Heart left ventricle (tissue), 16 donors: ENCODE results near the gene GFPT1. TPM values are rescaled to one million over a fixed set of nuclear protein-coding genes. Genes with fewer than 3 reads are reported as not detected.

Experiments
- ATAC-seq, 4 donors: fragments of 200-7000 bp; cut with Tn5 transposase; one replicate each; pipeline ENCODE4 v1.9.1; 2020 to 2022; ENCODE audit warnings: moderate library complexity in 4 of 4, mild to moderate bottlenecking in 3 of 4, moderate number of reproducible peaks in 1 of 4
- DNase-seq, 5 donors: peaks; one replicate each; pipeline ENCODE4 v3.0.0-alpha.2; 2020
- H3K27ac ChIP-seq, 12 donors: fragments of 200-600 bp; sonication (generic) in 4 of 12; one replicate each; pipeline versions ENCODE4 v1.5.0 to v1.8.0; 2016 to 2022; ENCODE audit warnings: mild to moderate bottlenecking in 2 of 12
- H3K27me3 ChIP-seq, 9 donors: fragments of 200-600 bp; sonication (generic) in 2 of 9; one replicate each; pipeline versions ENCODE4 v1.5.1 to v1.8.0; 2016 to 2022; ENCODE audit warnings: mild to moderate bottlenecking in 3 of 9
- H3K36me3 ChIP-seq, 9 donors: fragments of 200-600 bp; sonication (generic) in 2 of 9; one replicate each; pipeline versions ENCODE4 v1.5.0 to v1.8.0; 2018 to 2022; ENCODE audit warnings: mild to moderate bottlenecking in 2 of 9
- H3K4me1 ChIP-seq, 12 donors: fragments of 200-600 bp; sonication (generic) in 4 of 12; one replicate each; pipeline versions ENCODE4 v1.5.0 to v1.8.0; 2016 to 2022; ENCODE audit warnings: mild to moderate bottlenecking in 3 of 12
- H3K4me3 ChIP-seq, 12 donors: fragments of 200-600 bp; sonication (generic) in 4 of 12; one replicate each; pipeline versions ENCODE4 v1.5.0 to v1.8.0; 2017 to 2022; ENCODE audit warnings: mild to moderate bottlenecking in 9 of 12, moderate library complexity in 4 of 12
- H3K9me3 ChIP-seq, 12 donors: fragments of 200-600 bp; sonication (generic) in 4 of 12; one replicate each; pipeline versions ENCODE4 v1.5.0 to v1.8.0; 2016 to 2022; ENCODE audit warnings: mild to moderate bottlenecking in 1 of 12
- POLR2A ChIP-seq, 2 donors: fragments of 450-650 bp; IDR thresholded peaks; one replicate each; pipeline ENCODE4 v1.6.1; 2017; ENCODE audit warnings: antibody characterized with exemption in 2 of 2, mild to moderate bottlenecking in 2 of 2, moderate library complexity in 2 of 2
- WGBS, 4 donors: extraction: QIAGEN DNeasy Blood & Tissue Kit in 2 of 4; methylation state at CpG; one replicate each; pipeline versions ENCODE4 v1.1.5 to v1.1.7; 2013 to 2018; 5-methylcytosine and 5-hydroxymethylcytosine counted together
- intact Hi-C, 10 donors: fragments of 100-400 bp; cut with DNase I; formaldehyde crosslinking; loops; one replicate each; pipeline versions ENCODE4 v1.11.1 to v1.14.2; 2022
- polyA plus RNA-seq, 2 donors: library from polyadenylated mRNA; stranded (reverse); fragments of 200-250 nt; gene quantifications; one replicate each; pipeline ENCODE4 v1.2.3, GENCODE V29; 2013
- total RNA-seq, 9 donors: library from RNA; depleted of rRNA in 2 of 9; stranded (reverse); fragments of >200 nt in 2 of 9; fragmentation: NEBNext Ultra II Directional in 3 of 9; extraction: Animal tissue kit (Norgen Biotek cat#: 25700) in 3 of 9; gene quantifications; one replicate each; pipeline versions ENCODE4 v1.1.0 to v1.2.4, GENCODE V29; 2016 to 2023
- TF ChIP-seq, protein P1 (sequence below), 12 donors: fragments of 200-600 bp; sonication (generic) in 4 of 12; IDR thresholded peaks; one replicate each; pipeline versions ENCODE4 v1.5.0 to v1.8.0; 2018 to 2022; ENCODE audit warnings: antibody characterized with exemption in 12 of 12, mild to moderate bottlenecking in 5 of 12
- donor health status: ischemic (EF 13 %, LVEDD 7.1; RV severe dilation, severe dysfunction).
- donor health status: healthy with polysubstance abuse.
- donor health status: DM: no; HTN: yes; CAD: no.
- donor health status: DM: no; HTN: no; CAD: no.
- donor health status: ischemic (EF 25% LVEDD 6.9; RV normal size, moderate dysfunction).
- donor health status: ischemic (EF 25% LVEDD 5.7; RV mildly dilated, moderate dysfunction).
- donor health status: healthy.
- donor health status: DM: yes; HTN: yes; CAD: no.
- donor health status: ischemic (EF 35%, LVEDD 5.7; RV mildly dilated, moderate dysfunction).
- donor health status: nonischemic (EF 11% LVEDD 7.7; RV severe dilation, severe dysfunction).
- donor health status: DM: yes; HTN: yes; CAD: no.
- donor health status: PGD.
- donor health status: ischemic (EF 29% LVEDD 5.4; RV normal size, mild dysfunction).
- donor health status: nonischemic (EF 23%, LVEDD 6.1; RV moderate dilation, normal function).

Gene GFPT1
- total and polyA plus RNA-seq, 11 donors, result 5.7 to 87.9 (median 46.2) TPM

GRCh38 chr2:69315160-69315761 is 71.8 kb downstream of the GFPT1 start:
- 94 to 98% (median 96%) methylated on average over 4 of the region's 4 CpGs for WGBS, 4 donors
- DNase-seq (no peak), ATAC-seq (no peak)
- TF ChIP-seq POLR2A (IDR thresholded peaks at IDR 0.05), result no peak
- TF ChIP-seq, protein P1, sequence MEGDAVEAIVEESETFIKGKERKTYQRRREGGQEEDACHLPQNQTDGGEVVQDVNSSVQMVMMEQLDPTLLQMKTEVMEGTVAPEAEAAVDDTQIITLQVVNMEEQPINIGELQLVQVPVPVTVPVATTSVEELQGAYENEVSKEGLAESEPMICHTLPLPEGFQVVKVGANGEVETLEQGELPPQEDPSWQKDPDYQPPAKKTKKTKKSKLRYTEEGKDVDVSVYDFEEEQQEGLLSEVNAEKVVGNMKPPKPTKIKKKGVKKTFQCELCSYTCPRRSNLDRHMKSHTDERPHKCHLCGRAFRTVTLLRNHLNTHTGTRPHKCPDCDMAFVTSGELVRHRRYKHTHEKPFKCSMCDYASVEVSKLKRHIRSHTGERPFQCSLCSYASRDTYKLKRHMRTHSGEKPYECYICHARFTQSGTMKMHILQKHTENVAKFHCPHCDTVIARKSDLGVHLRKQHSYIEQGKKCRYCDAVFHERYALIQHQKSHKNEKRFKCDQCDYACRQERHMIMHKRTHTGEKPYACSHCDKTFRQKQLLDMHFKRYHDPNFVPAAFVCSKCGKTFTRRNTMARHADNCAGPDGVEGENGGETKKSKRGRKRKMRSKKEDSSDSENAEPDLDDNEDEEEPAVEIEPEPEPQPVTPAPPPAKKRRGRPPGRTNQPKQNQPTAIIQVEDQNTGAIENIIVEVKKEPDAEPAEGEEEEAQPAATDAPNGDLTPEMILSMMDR (IDR thresholded peaks at IDR 0.05), result no peak
- Histone ChIP-seq H3K27ac (no peak overlapping the region), H3K4me1 (peaks cover 0 to 15% (median 3%) of the 10 kb centered on the region in 12 donors), H3K27me3 (no peaks in the 10 kb centered on the region), H3K36me3 (peaks cover 0 to 18% (median 9%) of the 10 kb centered on the region in 9 donors), H3K9me3 (peaks cover 0 to 24% (median 5%) of the 10 kb centered on the region in 12 donors), H3K4me3 (no peak overlapping the region)
- intact Hi-C loops, result no loop called here

DNA sequence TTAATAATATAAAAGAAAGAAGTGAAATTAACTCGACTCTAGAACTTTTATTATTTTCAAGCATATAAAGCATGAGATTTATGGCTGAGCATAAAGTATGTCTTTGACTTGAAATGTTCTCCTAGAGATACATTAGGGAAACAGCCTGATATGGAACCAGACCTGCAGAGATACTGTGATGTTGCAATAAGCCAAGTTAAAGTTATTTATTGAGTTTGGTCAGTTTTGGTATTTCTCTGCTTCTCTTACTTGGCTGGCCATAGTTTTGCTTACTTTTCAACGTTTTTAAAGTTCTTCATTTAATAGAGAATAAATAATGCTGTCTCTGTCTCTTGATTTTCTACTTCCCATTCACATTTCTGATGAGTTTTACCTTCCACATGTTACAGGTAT is 76.0 kb downstream of the GFPT1 start:
- H3K36me3 ChIP-seq, result no peaks in the 10 kb centered on the region
- H3K27ac ChIP-seq, result peak overlapping the region in 5 of 12 donors; percentile 49 to 85 (median 78)
- WGBS, 4 donors, result 67 to 76% (median 74%) methylated on average over 2 of the region's 2 CpGs
- DNase-seq (no peak), ATAC-seq (no peak)
- peaks cover 0 to 9% (median 2%) of the 10 kb centered on the region in 12 donors for H3K9me3 ChIP-seq
- intact Hi-C loops, result no loop called here
- no peak for TF ChIP-seq POLR2A (IDR thresholded peaks at IDR 0.05)
- TF ChIP-seq, protein P1 (IDR thresholded peaks at IDR 0.05), result no peak
- no peak overlapping the region for H3K4me3 ChIP-seq
- H3K4me1 ChIP-seq, result peaks cover 0 to 53% (median 27%) of the 10 kb centered on the region in 12 donors
- H3K27me3 ChIP-seq, result peaks cover 0 to 8% (median 0%) of the 10 kb centered on the region in 9 donors

DNA sequence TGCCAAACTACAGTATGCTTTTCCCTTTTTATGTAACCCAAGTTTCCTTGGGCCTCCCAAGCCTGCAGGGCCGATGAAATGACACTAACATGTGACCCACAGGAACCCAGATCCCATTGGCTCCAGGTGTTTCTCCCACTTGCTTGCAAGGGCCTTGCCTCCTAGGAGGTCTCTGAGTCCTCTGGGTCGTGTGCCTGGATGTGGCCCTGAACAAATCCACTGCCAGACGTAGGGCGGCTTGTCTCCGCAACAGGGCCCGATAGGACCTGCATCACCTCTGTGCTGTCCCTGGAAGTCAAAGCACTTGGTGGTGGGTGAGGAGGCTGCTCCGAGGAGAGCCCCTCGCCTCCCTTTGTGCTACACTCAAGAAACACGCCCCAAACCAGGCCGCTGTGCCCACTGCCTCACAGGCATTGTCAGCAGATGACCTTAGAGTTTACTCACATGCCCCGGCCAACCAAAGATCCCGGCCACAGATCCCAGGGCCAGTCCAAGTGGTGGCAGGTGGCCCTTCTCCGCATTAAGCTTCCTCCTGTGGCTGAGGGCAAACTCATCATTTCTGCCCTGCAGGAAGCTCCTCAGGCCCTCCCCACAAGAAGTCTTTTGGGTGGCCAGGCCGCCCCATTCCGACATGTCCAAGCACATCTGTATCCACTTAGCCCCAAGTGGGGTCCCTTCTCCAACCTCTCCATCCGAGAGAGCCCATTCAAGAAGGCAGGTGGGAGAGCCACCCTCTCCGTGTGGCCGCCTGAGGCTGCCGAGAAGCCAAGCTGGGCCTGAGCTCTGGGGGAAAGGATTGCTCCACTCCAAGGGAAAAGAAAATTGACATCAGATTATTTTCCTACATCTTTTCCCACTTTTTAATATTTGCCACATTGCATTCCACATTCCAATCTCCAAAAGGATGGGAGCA is 76.7 kb downstream of the GFPT1 start:
- Histone ChIP-seq H3K4me3 (no peak overlapping the region), H3K27me3 (peaks cover 0 to 14% (median 0%) of the 10 kb centered on the region in 9 donors), H3K4me1 (peaks cover 0 to 58% (median 30%) of the 10 kb centered on the region in 12 donors), H3K27ac (peak overlapping the region in 11 of 12 donors; percentile 38 to 85 (median 66)), H3K9me3 (peaks cover 0 to 9% (median 2%) of the 10 kb centered on the region in 12 donors), H3K36me3 (no peaks in the 10 kb centered on the region)
- intact Hi-C loops, result no loop called here
- ATAC-seq (no peak), DNase-seq (peak in 1 of 5 donors; percentile 60)
- no peak for TF ChIP-seq POLR2A (IDR thresholded peaks at IDR 0.05)
- TF ChIP-seq, protein P1 (IDR thresholded peaks at IDR 0.05), result no peak
- WGBS, 4 donors, result 86 to 90% (median 88%) methylated on average over 16 to 19 of the region's 19 CpGs
